HG02588 (cell line): Measurements from ENCODE around the gene MS4A18.

Experiments used
- ATAC-seq: cut with Tn5 transposase; IDR thresholded peaks from one replicate; pipeline ENCODE4 v1.9.1; 2021; ENCODE audit warnings: mild to moderate bottlenecking, moderate library complexity; ENCODE audit not compliant: unreplicated experiment

MS4A18 gene

GRCh38 chr11:60785136-60785535, 60.6 kb downstream of the MS4A18 start, which contains the start of gene MS4A10:
Gene MS4A10 (plus strand): TSS chr11:60785333. CDS start chr11:60790336, 5,003 bp downstream.
- ATAC-seq: no peak

- ATAC-seq: no peak
These were observed 61.4 kb downstream of the MS4A18 start for GRCh38 chr11:60785806-60786361.

DNA sequence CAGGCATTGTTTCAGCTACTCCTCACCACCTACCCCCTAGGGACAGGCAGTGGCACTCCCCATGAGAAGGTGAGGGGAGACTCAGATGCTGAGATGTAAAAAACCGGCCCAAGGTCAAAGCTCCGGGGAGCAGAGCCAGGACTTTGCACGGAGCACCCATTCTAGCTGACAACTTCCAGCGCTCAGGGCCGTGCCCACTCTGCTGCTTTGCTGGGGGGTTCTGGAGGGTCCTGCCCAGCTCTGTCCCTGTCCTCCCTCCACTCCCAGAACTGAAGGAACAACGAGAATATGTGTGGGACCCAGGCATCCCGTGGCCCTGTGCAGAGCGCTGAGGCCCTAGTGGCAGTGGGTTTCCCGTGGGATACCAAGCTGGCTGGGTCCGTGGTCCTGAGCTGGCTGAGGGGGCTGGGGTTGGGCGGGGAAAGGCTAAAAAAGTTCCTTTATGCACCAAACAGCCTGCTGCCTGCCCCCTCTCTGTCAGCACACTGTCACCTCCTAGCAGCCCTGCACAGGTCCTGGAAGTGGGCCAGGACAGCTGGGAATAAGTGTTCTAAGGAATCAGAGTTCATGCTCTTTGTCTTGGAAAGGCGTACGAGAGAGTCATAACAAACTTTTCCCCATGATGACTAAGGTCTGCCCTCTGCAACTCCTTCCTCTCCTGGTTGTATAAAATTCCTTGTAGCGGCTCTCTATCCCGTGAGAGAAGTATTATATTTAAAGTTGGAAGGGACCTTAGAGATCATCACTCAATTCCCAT, 62.5 kb downstream of the MS4A18 start:
- ATAC-seq: no peak

GRCh38 chr11:60788401-60789125, 64.0 kb downstream of the MS4A18 start:
- no peak for ATAC-seq

- ATAC-seq: no peak
These were observed 66.2 kb downstream of the MS4A18 start for GRCh38 chr11:60790726-60791125.

GRCh38 chr11:60791153-60791933, 66.8 kb downstream of the MS4A18 start:
- no peak for ATAC-seq

DNA sequence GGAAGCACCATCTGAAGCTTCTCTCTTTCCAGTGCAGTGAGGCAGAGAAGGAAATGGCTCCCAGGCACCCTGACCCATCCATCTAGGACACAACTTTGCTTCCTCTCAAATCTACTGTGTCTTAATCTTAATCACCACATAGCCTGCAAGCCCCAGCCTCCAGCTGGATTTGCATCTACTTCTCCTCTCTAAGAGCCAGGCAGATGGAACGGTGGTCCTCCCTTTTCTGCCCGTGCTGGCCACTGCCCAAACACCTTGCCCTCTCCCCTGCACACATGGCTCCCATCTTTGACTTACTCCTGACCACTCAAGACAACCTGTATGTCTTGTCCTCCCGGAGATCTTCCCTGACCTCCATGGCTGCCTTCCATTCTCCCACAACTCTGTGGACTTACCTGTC, 68.0 kb downstream of the MS4A18 start:
- no peak for ATAC-seq
